ENCODE measurements around the gene MOGAT1. TPM values are rescaled to one million over a fixed set of nuclear protein-coding genes. Genes with fewer than 3 reads are reported as not detected.

MOGAT1 gene
- total and polyA plus RNA-seq, 2 of the 13 experiments (the other 11 are each of a cell fraction or from before 2014, with no cell fraction given): 0.98 to 4.3 TPM

GRCh38 chr2:222733846-222734702 lies 62.6 kb downstream of the MOGAT1 start (continued):
- peak; percentile 82; the same call in 1 of the 2 replicates for TF ChIP-seq ZNF280D (CRISPR knock-in tag; IDR thresholded peaks at IDR 0.05)
- TF ChIP-seq RERE (CRISPR knock-in tag; IDR thresholded peaks at IDR 0.05; ENCODE audit: low read depth): peak; percentile 76; the same call in 1 of the 2 replicates
- TF ChIP-seq DRAP1 (CRISPR knock-in tag; IDR thresholded peaks at IDR 0.05): peak; percentile 49
- no peak for TF ChIP-seq ZNF484 (CRISPR knock-in tag; IDR thresholded peaks at IDR 0.05; ENCODE audit: borderline replicate concordance, low read depth)
- no peak for TF ChIP-seq NBN (conservative IDR thresholded peaks at IDR 0.05)
- no peak for TF ChIP-seq ZNF367 (CRISPR knock-in tag; IDR thresholded peaks at IDR 0.05; ENCODE audit: borderline replicate concordance)
- TF ChIP-seq ATF6 (CRISPR knock-in tag; conservative IDR thresholded peaks at IDR 0.05): no peak
- no peak for TF ChIP-seq NONO (IDR thresholded peaks at IDR 0.05)
- peak; percentile 77 for TF ChIP-seq NONO (CRISPR knock-in tag; conservative IDR thresholded peaks at IDR 0.05)
- peak; percentile 57; the same call in 1 of the 2 replicates for TF ChIP-seq ZNF766 (CRISPR knock-in tag; IDR thresholded peaks at IDR 0.05; ENCODE audit: borderline replicate concordance)
- TF ChIP-seq JARID2 (CRISPR knock-in tag; IDR thresholded peaks at IDR 0.05; ENCODE audit: insufficient replicate concordance): no peak
- no peak for TF ChIP-seq ZNF891 (CRISPR knock-in tag; IDR thresholded peaks at IDR 0.05)
- TF ChIP-seq ELF4 (CRISPR knock-in tag; IDR thresholded peaks at IDR 0.05; ENCODE audit: borderline replicate concordance): no peak
- 0 out of 2 replicates have a peak, but pooled peaks have one; percentile 60 for TF ChIP-seq ZNF639 (CRISPR knock-in tag; conservative IDR thresholded peaks at IDR 0.05)
- TF ChIP-seq ZNF546 (CRISPR knock-in tag; conservative IDR thresholded peaks at IDR 0.05): no peak

All from HepG2 (cell line).